ENCODE results near the gene SOCS2.

- no peak for TF ChIP-seq POLR2A (IDR thresholded peaks at IDR 0.05; ENCODE audit: low read depth, low read length)
- no peak for TF ChIP-seq SPI1 (IDR thresholded peaks at IDR 0.05; ENCODE audit: low read depth, low read length)
These were observed 8.9 kb downstream of the SOCS2 start for GRCh38 chr12:93581370-93581769.

Measured in GM12891 (cell line).